ENCODE measurements around the gene PMFBP1.

The PMFBP1 gene

GRCh38 chr16:72129976-72130656 is 41.8 kb downstream of the PMFBP1 start:
- no peak for DNase-seq (ENCODE audit: low spot score)

- DNase-seq (ENCODE audit: low spot score) = no peak
These were observed 43.3 kb downstream of the PMFBP1 start for GRCh38 chr16:72128701-72129100.

- DNase-seq (ENCODE audit: low spot score) = no peak
These were observed 45.6 kb downstream of the PMFBP1 start for GRCh38 chr16:72126429-72126765.

GRCh38 chr16:72125635-72126428 is 46.1 kb downstream of the PMFBP1 start:
- no peak for DNase-seq (ENCODE audit: low spot score)

GRCh38 chr16:72124761-72125634 is 47.0 kb downstream of the PMFBP1 start:
- DNase-seq (ENCODE audit: low spot score) = peak; percentile 81

- DNase-seq (ENCODE audit: low spot score) = no peak
These were observed 47.8 kb downstream of the PMFBP1 start for GRCh38 chr16:72124148-72124547.

GRCh38 chr16:72123426-72123825 is 48.5 kb downstream of the PMFBP1 start:
- no peak for DNase-seq (ENCODE audit: low spot score)

GRCh38 chr16:72122916-72123315 is 49.0 kb downstream of the PMFBP1 start:
- DNase-seq (ENCODE audit: low spot score) = no peak

- no peak for DNase-seq (ENCODE audit: low spot score)
These were observed 49.6 kb downstream of the PMFBP1 start for GRCh38 chr16:72122308-72122707.

- no peak for DNase-seq (ENCODE audit: low spot score)
These were observed 51.9 kb downstream of the PMFBP1 start for GRCh38 chr16:72120026-72120425.

GRCh38 chr16:72113616-72113945 is 58.4 kb downstream of the PMFBP1 start:
- no peak for DNase-seq (ENCODE audit: low spot score)

- no peak for DNase-seq (ENCODE audit: low spot score)
These were observed 58.9 kb downstream of the PMFBP1 start for GRCh38 chr16:72112906-72113615.

- DNase-seq (ENCODE audit: low spot score) = no peak
These were observed 59.5 kb downstream of the PMFBP1 start for GRCh38 chr16:72112452-72112792.

GRCh38 chr16:72111657-72112451 is 60.1 kb downstream of the PMFBP1 start:
- no peak for DNase-seq (ENCODE audit: low spot score)

- DNase-seq (ENCODE audit: low spot score) = no peak
These were observed 61.0 kb downstream of the PMFBP1 start for GRCh38 chr16:72110662-72111615.

- no peak for DNase-seq (ENCODE audit: low spot score)
These were observed 61.9 kb downstream of the PMFBP1 start for GRCh38 chr16:72109966-72110530.

- DNase-seq (ENCODE audit: low spot score) = no peak
These were observed 62.7 kb downstream of the PMFBP1 start for GRCh38 chr16:72109300-72109699.

- no peak for DNase-seq (ENCODE audit: low spot score)
These were observed 63.4 kb downstream of the PMFBP1 start for GRCh38 chr16:72108353-72109102.

- no peak for DNase-seq (ENCODE audit: low spot score)
These were observed 64.6 kb downstream of the PMFBP1 start for GRCh38 chr16:72107371-72107770.

Measured in ecto neural progenitor cell (in vitro differentiated cells).